Astrocyte (in vitro differentiated cells and primary cell): Measurements from ENCODE around the gene SLC35F4.

Source experiments
- EZH2 ChIP-seq: IDR thresholded peaks from 2 replicates; pipeline ENCODE4 v1.6.1; 2012; ENCODE audit warnings: mild to moderate bottlenecking, low read length, inconsistent platforms; ENCODE audit not compliant: insufficient read depth
- TF ChIP-seq, protein P1 (sequence below): IDR thresholded peaks from 2 replicates; pipeline ENCODE4 v1.5.1; 2011; ENCODE audit warnings: low read depth, mild to moderate bottlenecking, inconsistent platforms, low read length, moderate library complexity; ENCODE audit not compliant: insufficient read depth

GRCh38 chr14:57659052-57659451, 206.8 kb downstream of the SLC35F4 start:
- TF ChIP-seq, protein P1, sequence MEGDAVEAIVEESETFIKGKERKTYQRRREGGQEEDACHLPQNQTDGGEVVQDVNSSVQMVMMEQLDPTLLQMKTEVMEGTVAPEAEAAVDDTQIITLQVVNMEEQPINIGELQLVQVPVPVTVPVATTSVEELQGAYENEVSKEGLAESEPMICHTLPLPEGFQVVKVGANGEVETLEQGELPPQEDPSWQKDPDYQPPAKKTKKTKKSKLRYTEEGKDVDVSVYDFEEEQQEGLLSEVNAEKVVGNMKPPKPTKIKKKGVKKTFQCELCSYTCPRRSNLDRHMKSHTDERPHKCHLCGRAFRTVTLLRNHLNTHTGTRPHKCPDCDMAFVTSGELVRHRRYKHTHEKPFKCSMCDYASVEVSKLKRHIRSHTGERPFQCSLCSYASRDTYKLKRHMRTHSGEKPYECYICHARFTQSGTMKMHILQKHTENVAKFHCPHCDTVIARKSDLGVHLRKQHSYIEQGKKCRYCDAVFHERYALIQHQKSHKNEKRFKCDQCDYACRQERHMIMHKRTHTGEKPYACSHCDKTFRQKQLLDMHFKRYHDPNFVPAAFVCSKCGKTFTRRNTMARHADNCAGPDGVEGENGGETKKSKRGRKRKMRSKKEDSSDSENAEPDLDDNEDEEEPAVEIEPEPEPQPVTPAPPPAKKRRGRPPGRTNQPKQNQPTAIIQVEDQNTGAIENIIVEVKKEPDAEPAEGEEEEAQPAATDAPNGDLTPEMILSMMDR = no peak
- no peak for TF ChIP-seq EZH2
